Bronchial epithelial cell (primary cell): ENCODE measurements around the gene WDTC1. TPM values are rescaled to one million over a fixed set of nuclear protein-coding genes. Genes with fewer than 3 reads are reported as not detected.
A peak's percentile ranks its signal among the peaks of the same experiment; 100 is the strongest.

Source experiments
- DNase-seq: peaks from one replicate; pipeline ENCODE4 v3.0.0-alpha.2; 2010; ENCODE audit warnings: low read depth
- FAIRE-seq: peaks from 2 replicates; lab custom pipeline; 2011; peaks lifted over from hg19 to GRCh38; lab: Jason Lieb, UNC
- H3K27me3 ChIP-seq: 2 replicates; pipeline ENCODE4 v1.5.1; 2011; ENCODE audit warnings: low read length; ENCODE audit not compliant: control insufficient read depth, insufficient read depth
- H3K36me3 ChIP-seq: 2 replicates; pipeline ENCODE4 v1.5.1; 2011; ENCODE audit warnings: low read length; ENCODE audit not compliant: control insufficient read depth, insufficient read depth
- H3K4me3 ChIP-seq: 2 replicates; pipeline ENCODE4 v1.5.1; 2011; ENCODE audit warnings: mild to moderate bottlenecking, low read depth, low read length, control low read depth
- CTCF ChIP-seq: IDR thresholded peaks from 2 replicates; pipeline ENCODE4 v1.5.1; 2011; ENCODE audit warnings: mild to moderate bottlenecking, moderate library complexity, low read length, control low read depth, inconsistent platforms; ENCODE audit not compliant: insufficient read depth, severe bottlenecking
- total RNA-seq: library from RNA; depleted of rRNA; stranded (reverse); fragments of >200 nt; gene quantifications from 2 replicates; pipeline ENCODE4 v1.2.1, GENCODE V29; 2014

The WDTC1 gene
- total RNA-seq, 1 donor from 2014 or later = 13.4 TPM

GRCh38 chr1:27332536-27333281, 98.3 kb downstream of the WDTC1 start:
- peaks cover 44% of the 10 kb centered on the region for H3K36me3 ChIP-seq
- DNase-seq = no peak
- peak; percentile 91 for TF ChIP-seq CTCF
- H3K4me3 ChIP-seq = no peak overlapping the region
- FAIRE-seq = peak; percentile 28
- no peaks in the 10 kb centered on the region for H3K27me3 ChIP-seq

GRCh38 chr1:27333717-27334279, 99.4 kb downstream of the WDTC1 start:
- FAIRE-seq = no peak
- no peak for TF ChIP-seq CTCF
- no peaks in the 10 kb centered on the region for H3K27me3 ChIP-seq
- DNase-seq = no peak
- H3K36me3 ChIP-seq = peaks cover 40% of the 10 kb centered on the region
- H3K4me3 ChIP-seq = no peak overlapping the region

GRCh38 chr1:27335506-27336422, 101.3 kb downstream of the WDTC1 start:
- no peaks in the 10 kb centered on the region for H3K27me3 ChIP-seq
- FAIRE-seq (no peak), DNase-seq (no peak)
- H3K4me3 ChIP-seq = no peak overlapping the region
- no peak for TF ChIP-seq CTCF
- H3K36me3 ChIP-seq = peaks cover 38% of the 10 kb centered on the region

GRCh38 chr1:27336756-27337155, 102.3 kb downstream of the WDTC1 start:
- peaks cover 34% of the 10 kb centered on the region for H3K36me3 ChIP-seq
- no peaks in the 10 kb centered on the region for H3K27me3 ChIP-seq
- H3K4me3 ChIP-seq = no peak overlapping the region
- no peak for FAIRE-seq
- TF ChIP-seq CTCF = no peak
- no peak for DNase-seq

- Histone ChIP-seq H3K4me3 (no peak overlapping the region), H3K27me3 (no peaks in the 10 kb centered on the region), H3K36me3 (peaks cover 22% of the 10 kb centered on the region)
- no peak for DNase-seq
- FAIRE-seq = no peak
- TF ChIP-seq CTCF = no peak
Observed at GRCh38 chr1:27338751-27339150, 104.3 kb downstream of the WDTC1 start.
